ENCODE data around the gene TNS3.

DNA sequence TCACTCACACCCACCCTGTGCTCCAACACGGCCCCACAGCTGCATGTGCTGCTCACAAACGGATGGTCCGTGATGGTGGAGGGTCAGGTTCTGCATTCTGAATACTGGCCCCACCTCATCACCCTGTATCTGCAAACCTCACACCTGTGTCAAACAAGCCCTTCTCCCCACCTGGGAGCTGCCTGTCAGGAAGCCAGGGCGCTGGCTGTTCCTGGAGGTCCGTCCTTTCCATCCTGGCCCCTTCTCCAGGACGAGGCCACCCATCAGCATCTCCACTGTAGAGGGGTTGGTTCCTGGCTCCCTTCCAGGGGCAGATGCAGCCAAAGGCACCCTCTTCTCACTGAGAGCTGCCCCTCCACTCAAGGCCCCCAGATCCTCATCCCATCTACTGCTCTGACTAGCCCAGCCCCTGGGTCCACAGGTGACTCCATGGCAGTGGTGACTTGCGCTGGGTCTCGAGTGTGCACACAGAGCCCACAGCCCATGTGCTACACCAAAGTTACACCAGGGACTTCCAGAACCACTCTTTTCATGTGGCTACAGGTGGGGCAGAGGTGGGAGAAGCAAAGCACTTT is 229.4 kb downstream of the TNS3 start:
- TF ChIP-seq, protein P1, sequence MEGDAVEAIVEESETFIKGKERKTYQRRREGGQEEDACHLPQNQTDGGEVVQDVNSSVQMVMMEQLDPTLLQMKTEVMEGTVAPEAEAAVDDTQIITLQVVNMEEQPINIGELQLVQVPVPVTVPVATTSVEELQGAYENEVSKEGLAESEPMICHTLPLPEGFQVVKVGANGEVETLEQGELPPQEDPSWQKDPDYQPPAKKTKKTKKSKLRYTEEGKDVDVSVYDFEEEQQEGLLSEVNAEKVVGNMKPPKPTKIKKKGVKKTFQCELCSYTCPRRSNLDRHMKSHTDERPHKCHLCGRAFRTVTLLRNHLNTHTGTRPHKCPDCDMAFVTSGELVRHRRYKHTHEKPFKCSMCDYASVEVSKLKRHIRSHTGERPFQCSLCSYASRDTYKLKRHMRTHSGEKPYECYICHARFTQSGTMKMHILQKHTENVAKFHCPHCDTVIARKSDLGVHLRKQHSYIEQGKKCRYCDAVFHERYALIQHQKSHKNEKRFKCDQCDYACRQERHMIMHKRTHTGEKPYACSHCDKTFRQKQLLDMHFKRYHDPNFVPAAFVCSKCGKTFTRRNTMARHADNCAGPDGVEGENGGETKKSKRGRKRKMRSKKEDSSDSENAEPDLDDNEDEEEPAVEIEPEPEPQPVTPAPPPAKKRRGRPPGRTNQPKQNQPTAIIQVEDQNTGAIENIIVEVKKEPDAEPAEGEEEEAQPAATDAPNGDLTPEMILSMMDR (IDR thresholded peaks at IDR 0.05): no peak
- no peak for TF ChIP-seq EZH2 (IDR thresholded peaks at IDR 0.05; ENCODE audit: borderline replicate concordance, insufficient read depth, low read depth, low read length, poor library complexity, severe bottlenecking)

Data from B cell (primary cell).